Bladder microvascular endothelial cell (primary cell): ENCODE data around the gene DEFB119. TPM values are rescaled to one million over a fixed set of nuclear protein-coding genes. Genes with fewer than 3 reads are reported as not detected.

Experiments used
- total RNA-seq: library from RNA; depleted of rRNA; stranded (reverse); fragments of >200 nt; gene quantifications from 2 replicates; pipeline ENCODE4 v1.2.3, GENCODE V29; 2014

DEFB119 gene, protein sequence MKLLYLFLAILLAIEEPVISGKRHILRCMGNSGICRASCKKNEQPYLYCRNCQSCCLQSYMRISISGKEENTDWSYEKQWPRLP
- total RNA-seq, result not detected in 2 replicates

DNA sequence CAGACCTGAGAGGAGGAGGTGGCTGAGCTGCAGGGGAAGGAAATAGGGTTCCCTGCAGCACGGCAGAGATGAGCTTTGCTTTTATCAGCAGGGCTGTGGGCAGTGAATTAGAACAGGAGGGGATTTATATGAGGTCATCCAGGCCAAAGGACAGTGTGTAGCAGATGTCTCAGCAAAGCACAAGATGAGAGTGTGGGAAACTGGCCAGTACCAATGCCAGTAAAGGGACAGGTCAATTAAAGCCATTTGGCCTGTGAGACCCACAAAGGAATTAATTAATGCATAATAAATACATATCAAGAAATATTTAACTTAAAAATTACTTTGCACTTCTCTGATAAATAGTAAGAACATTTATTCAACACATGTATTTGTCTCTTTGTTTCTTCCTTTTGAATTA is at the start of gene DEFB119:
TSS of gene DEFB119 (minus strand) at position 101 of the 400 bp plus-strand sequence. CDS start 107 bp downstream, outside the sequence.

DNA sequence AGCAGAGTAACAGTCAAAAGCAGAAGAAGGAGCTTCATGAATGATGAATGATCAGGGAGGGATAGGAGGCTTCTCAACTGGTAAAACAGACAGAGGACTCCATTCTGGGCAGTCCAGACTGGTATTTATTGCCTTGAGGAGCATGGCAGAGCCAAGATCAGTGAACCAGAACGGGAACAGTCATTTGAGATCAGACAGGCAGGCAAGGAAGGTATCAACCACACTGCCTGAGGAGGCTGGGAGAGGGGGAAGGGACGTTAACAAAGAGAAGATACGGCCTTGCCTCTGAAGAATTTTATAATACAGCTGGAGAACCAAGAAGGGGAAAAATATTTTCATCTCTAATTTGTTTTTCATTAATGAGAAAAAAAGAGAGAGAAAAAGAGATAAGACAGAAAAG is 15.7 kb upstream of the DEFB119 start, which contains the start of gene DEFB121:
TSS of gene DEFB121 (minus strand) at position 101 of the 400 bp plus-strand sequence. CDS start at position 38, 63 bp downstream.

DNA sequence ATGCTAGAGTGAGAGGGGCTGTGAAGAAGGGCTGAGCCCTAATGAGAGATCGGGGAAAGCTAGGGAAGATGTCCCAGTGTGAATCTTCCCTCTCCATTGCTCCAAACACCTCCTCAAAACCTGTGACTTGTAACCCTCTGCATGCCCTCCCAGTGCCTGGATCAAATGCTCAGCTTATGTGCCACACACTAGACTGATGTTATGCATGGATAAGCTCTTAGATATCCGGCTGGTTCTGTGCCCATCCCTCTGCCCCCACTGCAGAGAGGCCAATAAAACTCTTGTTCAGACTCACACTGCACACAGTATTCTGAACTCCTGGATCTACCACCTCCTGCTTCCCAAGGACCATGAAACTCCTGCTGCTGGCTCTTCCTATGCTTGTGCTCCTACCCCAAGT is 22.1 kb downstream of the DEFB119 start, which contains the start of gene DEFB118:
TSS of gene DEFB118 (plus strand) at position 301 of the 400 bp plus-strand sequence. CDS start at position 351, 50 bp downstream.

Other genes starting within 250 kb of the DEFB119 start
- gene DEFB115, start 132.9 kb downstream of the DEFB119 start, total RNA-seq, result not detected in 2 replicates
- gene DEFB116, start 82.0 kb downstream of the DEFB119 start, total RNA-seq, result not detected in 2 replicates
- gene DEFB118, start 22.0 kb downstream of the DEFB119 start, total RNA-seq, result not detected in 2 replicates
- not detected in 2 replicates for gene DEFB121, start 15.6 kb upstream of the DEFB119 start, total RNA-seq
- gene DEFB123, start 50.0 kb upstream of the DEFB119 start, total RNA-seq, result not detected in 2 replicates
- not detected in 2 replicates for gene DEFB124, start 84.5 kb upstream of the DEFB119 start, total RNA-seq
- 0.06 TPM in 1 of 2 replicates, not detected in the other for gene REM1, start 84.7 kb upstream of the DEFB119 start, total RNA-seq
- gene HM13, start 123.9 kb upstream of the DEFB119 start, total RNA-seq, result 31.6 and 74.3 TPM in 2 replicates
- gene ID1, start 214.7 kb upstream of the DEFB119 start, total RNA-seq, result 282 and 476 TPM in 2 replicates
- not detected in 2 replicates for gene COX4I2, start 247.3 kb upstream of the DEFB119 start, total RNA-seq